CD4-positive, alpha-beta T cell treated with Interleukin-17A for 1 hour (primary cell): Measurements from ENCODE around the gene BUB1.
"Not testable (repeated sequence)": the region's sequence is repeated elsewhere in the genome, so short reads cannot be mapped to it uniquely, and the experiment has no call there.

Source experiments
- DNase-seq: peaks from one replicate; pipeline ENCODE4 v3.0.0-alpha.2; 2020

BUB1 gene

DNA sequence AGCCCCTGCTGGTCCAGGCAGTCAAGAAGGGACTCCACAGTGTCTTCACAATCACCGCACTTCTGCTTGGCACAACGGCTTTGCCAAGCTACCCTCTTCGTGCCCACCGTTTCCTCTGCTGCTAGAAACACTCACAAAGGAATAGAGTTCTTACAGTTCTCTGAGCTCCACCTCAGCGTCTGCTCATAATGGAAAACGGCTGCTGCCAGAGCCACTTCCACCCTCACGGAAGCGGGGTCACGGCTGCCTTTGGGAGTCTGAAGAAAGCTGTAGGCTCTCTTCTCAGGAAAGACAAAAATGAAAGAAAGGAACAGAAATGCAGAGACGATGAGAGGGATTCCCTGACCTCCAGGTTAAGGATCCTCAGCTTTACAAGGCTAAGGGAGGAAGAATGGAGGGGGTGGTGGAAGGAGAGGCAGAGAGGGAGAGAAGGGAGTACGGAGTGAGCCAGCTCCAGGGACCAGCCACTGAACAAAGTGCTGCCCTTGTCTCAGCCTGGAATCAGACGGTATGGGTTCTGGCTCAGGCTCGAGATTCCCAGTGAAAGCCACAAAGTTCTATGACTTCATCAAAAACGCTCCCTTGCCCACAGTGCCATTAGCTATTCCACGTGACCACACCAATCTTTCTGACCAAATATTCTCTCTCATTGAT, 88.1 kb downstream of the BUB1 start:
- DNase-seq = not testable (repeated sequence)

DNA sequence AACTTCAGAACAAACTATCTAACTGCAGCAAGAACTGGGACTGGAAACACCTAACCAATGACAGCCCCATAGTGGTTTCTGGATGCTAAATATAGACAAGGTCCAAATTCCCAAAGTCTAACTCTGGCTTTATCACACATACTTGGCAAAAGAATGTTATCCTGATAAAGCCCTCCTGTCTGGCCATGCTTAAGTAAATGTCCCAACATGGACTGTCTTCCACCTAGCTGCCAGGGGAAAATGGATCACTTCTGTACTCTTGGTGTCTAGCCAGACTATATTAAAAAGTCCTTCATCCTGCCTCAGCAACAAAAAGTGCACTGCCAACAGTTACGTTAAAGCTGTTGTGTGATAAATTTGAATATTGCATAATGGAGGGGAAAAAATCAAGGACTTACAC, 89.3 kb downstream of the BUB1 start:
- DNase-seq = not testable (repeated sequence)
